Amniotic stem cell (primary cell): ENCODE data around the gene LCAT.
"Not testable (repeated sequence)": the region's sequence is repeated elsewhere in the genome, so short reads cannot be mapped to it uniquely, and the experiment has no call there.

Experiments
- DNase-seq: peaks from one replicate; lab custom pipeline; 2025; lab: John Stamatoyannopoulos, UW

LCAT gene

GRCh38 chr16:67946966-67947558 is 3.1 kb upstream of the LCAT start:
- DNase-seq, result no peak

GRCh38 chr16:67946128-67946569 is 2.2 kb upstream of the LCAT start:
- no peak for DNase-seq

- DNase-seq, result no peak
Observed at GRCh38 chr16:67945392-67945933, 1.5 kb upstream of the LCAT start.

- no peak for DNase-seq
Observed at GRCh38 chr16:67944690-67945391, 921 bp upstream of the LCAT start.

GRCh38 chr16:67943256-67943618 is 683 bp downstream of the LCAT start:
- DNase-seq, result no peak

- no peak for DNase-seq
Observed at GRCh38 chr16:67942510-67943255, 1.2 kb downstream of the LCAT start.

GRCh38 chr16:67942200-67942509 is 1.8 kb downstream of the LCAT start:
- DNase-seq, result no peak

- DNase-seq, result no peak
Observed at GRCh38 chr16:67941469-67942199, 2.3 kb downstream of the LCAT start.

- no peak for DNase-seq
Observed at GRCh38 chr16:67940446-67941089, 3.4 kb downstream of the LCAT start.

- DNase-seq, result no peak
Observed at GRCh38 chr16:67939507-67940445, 4.1 kb downstream of the LCAT start.

GRCh38 chr16:67937713-67938112 is 6.2 kb downstream of the LCAT start:
- not testable (repeated sequence) for DNase-seq

- no peak for DNase-seq
Observed at GRCh38 chr16:67936880-67937605, 6.9 kb downstream of the LCAT start.

- peak; percentile 63 for DNase-seq
Observed at GRCh38 chr16:67936124-67936879, 7.6 kb downstream of the LCAT start, which contains the start of gene PSMB10. PSMB10 (minus strand) TSS chr16:67936850; CDS start chr16:67936749, 101 bp downstream.

- DNase-seq, result peak; percentile 90
Observed at GRCh38 chr16:67935402-67936123, 8.4 kb downstream of the LCAT start.

GRCh38 chr16:67935101-67935401 is 8.9 kb downstream of the LCAT start:
- no peak for DNase-seq

- DNase-seq, result no peak
Observed at GRCh38 chr16:67934306-67935100, 9.4 kb downstream of the LCAT start.

GRCh38 chr16:67933805-67934204 is 10.1 kb downstream of the LCAT start:
- DNase-seq, result no peak

GRCh38 chr16:67932462-67932840 is 11.5 kb downstream of the LCAT start:
- DNase-seq, result no peak
